PFSK-1 (cell line): Measurements from ENCODE around the gene SYNE1.

Experiments used
- FOXP2 ChIP-seq: optimal IDR thresholded peaks from 2 replicates; pipeline ENCODE3; 2011; ENCODE audit warnings: borderline replicate concordance, control low read depth, inconsistent platforms; ENCODE audit not compliant: insufficient read depth; ENCODE audit errors: extremely low read length, extremely low read depth
- POLR2AphosphoS5 ChIP-seq: IDR thresholded peaks from 2 replicates; pipeline ENCODE4 v1.6.1; 2012; ENCODE audit warnings: low read depth, mild to moderate bottlenecking, control low read depth, low read length, moderate library complexity
- REST ChIP-seq, 2 experiments: IDR thresholded peaks; 2 replicates each; pipeline versions ENCODE4 v1.6.1 to v1.8.0; 2011 to 2012; ENCODE audit warnings: low read depth in 2 of 2, low read length in 2 of 2, control low read depth in 1 of 2, inconsistent platforms in 1 of 2, mild to moderate bottlenecking in 1 of 2, moderate library complexity in 1 of 2; ENCODE audit not compliant: insufficient read depth in 1 of 2
- SIN3A ChIP-seq: IDR thresholded peaks from 2 replicates; pipeline ENCODE4 v1.6.1; 2012; ENCODE audit warnings: mild to moderate bottlenecking, low read length, moderate library complexity, borderline replicate concordance; ENCODE audit not compliant: insufficient read depth
- TAF1 ChIP-seq: IDR thresholded peaks from 2 replicates; pipeline ENCODE4 v1.6.1; 2012; ENCODE audit warnings: low read length, control low read depth, borderline replicate concordance; ENCODE audit not compliant: insufficient read depth

Gene SYNE1

DNA sequence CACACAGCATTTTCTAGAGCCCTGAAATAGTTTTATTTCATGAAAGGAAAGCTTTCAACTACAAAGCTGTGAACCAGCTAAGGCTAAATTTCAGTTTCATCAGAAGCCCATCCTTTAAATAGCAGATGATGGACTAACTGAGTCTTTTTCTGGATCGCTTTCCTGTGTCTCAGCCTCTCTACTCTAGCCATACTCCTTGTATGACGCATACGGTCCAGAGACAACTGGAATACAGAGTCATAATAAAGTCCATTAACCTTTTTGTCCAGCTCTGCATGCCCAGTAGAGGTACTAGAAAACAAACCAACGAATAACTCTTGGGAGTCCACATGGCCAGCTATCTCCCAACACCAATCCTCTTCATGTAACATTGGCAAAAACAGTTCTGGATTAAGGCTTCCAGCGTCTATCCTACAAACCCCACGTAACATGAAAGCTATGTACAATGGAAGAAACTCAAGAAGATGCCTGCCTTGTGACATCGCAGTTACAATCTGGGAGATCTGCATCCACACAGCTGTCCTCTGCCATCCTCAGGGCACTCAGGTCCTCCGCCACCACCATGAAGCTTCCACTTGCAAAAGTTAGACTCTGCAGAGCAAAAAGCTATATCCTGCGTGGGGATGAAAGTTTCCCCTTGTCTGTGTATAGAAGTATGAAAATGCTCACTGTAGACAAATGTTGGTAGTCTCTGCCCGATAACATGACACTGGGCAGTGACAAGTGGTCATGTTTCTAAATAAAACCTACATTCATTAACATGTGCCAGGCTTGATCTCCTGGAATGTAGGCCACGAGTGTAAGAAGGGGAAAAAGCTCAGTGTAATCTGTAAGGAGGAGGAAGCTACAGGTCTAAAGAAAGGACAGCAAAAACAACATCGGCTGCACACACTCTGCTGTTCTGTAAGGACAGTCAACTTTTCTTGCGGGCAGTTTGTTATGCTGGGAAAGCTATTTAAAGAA lies 469.2 kb downstream of the SYNE1 start:
- TF ChIP-seq SIN3A (no peak), REST (IDR thresholded peaks at IDR 0.05; ENCODE audit: insufficient read depth in 1 of 2, low read depth in 2 of 2, low read length in 2 of 2) (no peak), TAF1 (no peak), FOXP2 (no peak), POLR2AphosphoS5 (no peak)

DNA sequence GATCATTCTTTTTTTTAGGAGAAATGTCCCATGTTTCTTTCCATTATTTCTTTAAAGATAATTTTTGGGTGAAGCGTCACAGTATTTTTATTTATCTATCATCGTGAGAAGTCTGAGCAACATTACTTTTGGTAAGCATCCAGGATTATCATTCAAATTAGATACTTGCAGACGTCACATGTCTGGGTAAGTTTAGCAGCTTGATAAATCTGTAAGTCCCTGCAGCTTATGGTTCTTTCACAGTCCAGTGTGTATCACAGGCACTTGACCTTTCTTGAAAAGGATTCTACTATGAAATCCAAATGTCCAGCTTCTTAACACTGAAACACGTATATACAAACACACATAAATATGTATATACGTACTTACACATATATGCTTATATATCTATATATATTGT lies 470.3 kb downstream of the SYNE1 start:
- TF ChIP-seq FOXP2: no peak
- no peak for TF ChIP-seq REST (IDR thresholded peaks at IDR 0.05; ENCODE audit: insufficient read depth in 1 of 2, low read depth in 2 of 2, low read length in 2 of 2)
- TF ChIP-seq TAF1: no peak
- TF ChIP-seq POLR2AphosphoS5: no peak
- TF ChIP-seq SIN3A: no peak

DNA sequence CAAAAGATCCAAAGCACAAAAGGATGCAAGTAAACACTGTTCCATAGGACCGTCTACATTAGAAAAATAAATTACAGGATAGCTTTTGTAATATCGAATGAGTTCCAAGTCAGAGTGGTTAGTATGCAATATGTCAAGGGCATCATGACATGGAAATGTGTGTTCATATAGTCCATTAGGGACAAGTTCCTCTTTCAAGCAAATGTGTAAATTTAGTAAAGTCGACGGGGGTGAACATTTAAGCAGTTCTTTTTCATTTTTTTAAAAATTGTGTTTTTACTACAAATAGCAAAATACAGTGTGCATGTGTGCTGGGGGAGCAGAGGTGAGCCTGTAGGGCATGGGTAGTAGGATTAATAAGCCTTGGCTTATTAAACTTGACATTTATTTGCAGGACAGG lies 470.7 kb downstream of the SYNE1 start:
- TF ChIP-seq SIN3A: no peak
- no peak for TF ChIP-seq REST (IDR thresholded peaks at IDR 0.05; ENCODE audit: insufficient read depth in 1 of 2, low read depth in 2 of 2, low read length in 2 of 2)
- TF ChIP-seq TAF1: no peak
- no peak for TF ChIP-seq FOXP2
- TF ChIP-seq POLR2AphosphoS5: no peak

- TF ChIP-seq POLR2AphosphoS5 (no peak), TAF1 (no peak), FOXP2 (no peak), SIN3A (no peak), REST (IDR thresholded peaks at IDR 0.05; ENCODE audit: insufficient read depth in 1 of 2, low read depth in 2 of 2, low read length in 2 of 2) (no peak)
These were observed 472.2 kb downstream of the SYNE1 start for GRCh38 chr6:152164957-152165356.
